H1 (cell line): ENCODE measurements around the gene RGS13. TPM values are rescaled to one million over a fixed set of nuclear protein-coding genes. Genes with fewer than 3 reads are reported as not detected.

Experiments used
- CTCF ChIA-PET: fragments of 300-600 bp; sonication (Branson Sonifier 250); formaldehyde crosslinking; loops from one replicate; lab custom pipeline; 2021; ENCODE audit not compliant: partially characterized antibody; lab: Charles Lee
- POLR2A ChIA-PET: fragments of 300-600 bp; sonication (Branson Sonifier 250); formaldehyde crosslinking; loops from one replicate; lab custom pipeline; 2021; ENCODE audit warnings: inconsistent platforms; ENCODE audit not compliant: partially characterized antibody; lab: Charles Lee
- DNase-seq, 2 experiments: peaks; one replicate each; pipeline versions ENCODE4 v3.0.0 to v3.0.0-alpha.2; 2010 to 2022; ENCODE audit warnings: low spot score in 2 of 2, low read depth in 1 of 2, mixed read lengths in 1 of 2
- FAIRE-seq: peaks from 2 replicates; lab custom pipeline; 2011; peaks lifted over from hg19 to GRCh38; lab: Jason Lieb, UNC
- H2AFZ ChIP-seq: 2 replicates; pipeline ENCODE4 v1.8.1; 2012; ENCODE audit warnings: low read length, inconsistent platforms
- H2AK5ac ChIP-seq: 2 replicates; pipeline ENCODE4 v1.6.1; 2013; ENCODE audit warnings: low read depth, low read length
- H2BK120ac ChIP-seq: replicated peaks from 2 replicates; pipeline ENCODE3; 2013; ENCODE audit warnings: low read depth, low read length, inconsistent platforms
- H2BK12ac ChIP-seq: 2 replicates; pipeline ENCODE4 v1.6.1; 2013; ENCODE audit warnings: low read depth, low read length
- H2BK15ac ChIP-seq: 2 replicates; pipeline ENCODE4 v1.6.1; 2013; ENCODE audit warnings: low read length
- H2BK20ac ChIP-seq: 2 replicates; pipeline ENCODE4 v1.6.1; 2013; ENCODE audit warnings: low read length
- H2BK5ac ChIP-seq: 2 replicates; pipeline ENCODE4 v1.6.1; 2013; ENCODE audit warnings: low read depth, low read length
- H3K14ac ChIP-seq: 2 replicates; pipeline ENCODE4 v1.6.1; 2013; ENCODE audit warnings: inconsistent platforms; ENCODE audit not compliant: insufficient read length
- H3K18ac ChIP-seq: 2 replicates; pipeline ENCODE4 v1.6.1; 2013; ENCODE audit warnings: low read length; ENCODE audit errors: extremely low read depth
- H3K23ac ChIP-seq: 2 replicates; pipeline ENCODE4 v1.6.1; 2013; ENCODE audit warnings: inconsistent platforms; ENCODE audit not compliant: insufficient read length
- H3K23me2 ChIP-seq: 2 replicates; pipeline ENCODE4 v1.6.1; 2013; ENCODE audit warnings: low read depth, low read length
- H3K27ac ChIP-seq: 2 replicates; pipeline ENCODE4 v1.6.1; 2011; ENCODE audit warnings: low read depth, low read length, inconsistent platforms
- H3K27me3 ChIP-seq, 4 experiments: replicated peaks in 1 of 4; 1 replicate in 1 of 4; 2 replicates in 3 of 4; pipeline versions ENCODE4 v1.6.1 to v1.8.1; 2011 to 2013; ENCODE audit warnings: low read length in 3 of 4, mild to moderate bottlenecking in 3 of 4, inconsistent platforms in 2 of 4, mixed read lengths in 2 of 4, moderate library complexity in 1 of 4; ENCODE audit not compliant: control insufficient read depth in 3 of 4, insufficient read depth in 3 of 4; ENCODE audit errors: extremely low read depth in 1 of 4
- H3K36me3 ChIP-seq, 4 experiments: 2 replicates each; pipeline versions ENCODE4 v1.6.1 to v1.8.1; 2011 to 2013; ENCODE audit warnings: mild to moderate bottlenecking in 4 of 4, low read length in 3 of 4, moderate library complexity in 2 of 4, control low read depth in 1 of 4, inconsistent platforms in 1 of 4; ENCODE audit not compliant: insufficient read depth in 4 of 4, control insufficient read depth in 2 of 4
- H3K4ac ChIP-seq: replicated peaks from 2 replicates; pipeline ENCODE3; 2013; ENCODE audit warnings: low read length, low read depth, mixed read lengths, inconsistent platforms; ENCODE audit not compliant: insufficient read length
- H3K4me1 ChIP-seq, 4 experiments: replicated peaks in 1 of 4; 1 replicate in 1 of 4; 2 replicates in 3 of 4; pipeline versions ENCODE4 v1.6.1 to v1.8.1; 2011 to 2013; ENCODE audit warnings: low read length in 3 of 4, inconsistent platforms in 2 of 4, mixed read lengths in 1 of 4; ENCODE audit not compliant: insufficient read depth in 4 of 4, control insufficient read depth in 3 of 4
- H3K4me2 ChIP-seq, 2 experiments: 2 replicates each; pipeline versions ENCODE4 v1.6.1 to v1.8.1; 2011 to 2013; ENCODE audit warnings: low read depth in 2 of 2, low read length in 2 of 2, control low read depth in 1 of 2, inconsistent platforms in 1 of 2, mild to moderate bottlenecking in 1 of 2; ENCODE audit not compliant: insufficient read depth in 1 of 2
- H3K4me3 ChIP-seq, 4 experiments: fragments of 200-600, 300-600 bp in 1 of 4; sonication (generic), shearing (Covaris generic), sonication (Bioruptor Twin) in 1 of 4; 2 replicates each; pipeline versions ENCODE4 v1.5.1 to v1.8.1; 2011 to 2016; ENCODE audit warnings: low read length in 4 of 4, low read depth in 3 of 4, control low read depth in 2 of 4, inconsistent platforms in 2 of 4, mild to moderate bottlenecking in 2 of 4, mixed read lengths in 1 of 4, moderate library complexity in 1 of 4; ENCODE audit not compliant: insufficient read depth in 2 of 4; ENCODE audit errors: extremely low read depth in 1 of 4
- H3K56ac ChIP-seq: replicated peaks from 2 replicates; pipeline ENCODE3; 2013; ENCODE audit warnings: low read depth, mild to moderate bottlenecking, mixed read lengths, low read length, inconsistent platforms; ENCODE audit not compliant: insufficient read length
- H3K79me1 ChIP-seq: 2 replicates; pipeline ENCODE4 v1.6.1; 2013; ENCODE audit warnings: low read depth, low read length, control low read depth
- H3K79me2 ChIP-seq, 2 experiments: 2 replicates each; pipeline versions ENCODE4 v1.6.1 to v1.8.1; 2012 to 2013; ENCODE audit warnings: low read length in 2 of 2, mild to moderate bottlenecking in 2 of 2, inconsistent platforms in 1 of 2; ENCODE audit not compliant: insufficient read depth in 2 of 2, control insufficient read depth in 1 of 2
- H3K9ac ChIP-seq, 4 experiments: replicated peaks in 1 of 4; 1 replicate in 1 of 4; 2 replicates in 3 of 4; pipeline versions ENCODE4 v1.6.1 to v1.8.1; 2011 to 2013; ENCODE audit warnings: low read depth in 3 of 4, low read length in 3 of 4, control low read depth in 2 of 4, mild to moderate bottlenecking in 2 of 4, moderate library complexity in 2 of 4, inconsistent platforms in 1 of 4; ENCODE audit errors: extremely low read depth in 1 of 4
- H3K9me3 ChIP-seq, 2 experiments: 2 replicates each; pipeline versions ENCODE4 v1.6.1 to v1.8.1; 2012 to 2013; ENCODE audit warnings: mild to moderate bottlenecking in 2 of 2, moderate library complexity in 2 of 2, control low read depth in 1 of 2, inconsistent platforms in 1 of 2, low read depth in 1 of 2, low read length in 1 of 2, mixed read lengths in 1 of 2; ENCODE audit not compliant: insufficient read depth in 2 of 2
- H4K20me1 ChIP-seq, 2 experiments: replicated peaks in 1 of 2; 2 replicates each; pipeline versions ENCODE3 to v1.8.1; 2011 to 2013; ENCODE audit warnings: inconsistent platforms in 2 of 2, low read length in 2 of 2, mild to moderate bottlenecking in 1 of 2; ENCODE audit not compliant: insufficient read depth in 2 of 2, control insufficient read depth in 1 of 2
- H4K5ac ChIP-seq: 2 replicates; pipeline ENCODE4 v1.6.1; 2013; ENCODE audit warnings: low read length, low read depth, mixed read lengths, inconsistent platforms; ENCODE audit not compliant: insufficient read length
- H4K8ac ChIP-seq: 2 replicates; pipeline ENCODE4 v1.8.0; 2013; ENCODE audit warnings: mild to moderate bottlenecking, moderate library complexity, low read length, inconsistent platforms; ENCODE audit not compliant: insufficient read depth; ENCODE audit errors: extremely low read depth
- H4K91ac ChIP-seq: replicated peaks from 2 replicates; pipeline ENCODE3; 2013; ENCODE audit warnings: low read length, mixed read lengths, inconsistent platforms; ENCODE audit not compliant: insufficient read length
- TAF7 ChIP-seq: optimal IDR thresholded peaks from 2 replicates; pipeline ENCODE3; 2011; ENCODE audit warnings: low read depth, mild to moderate bottlenecking, inconsistent platforms, low read length, moderate library complexity, borderline replicate concordance
- polyA plus RNA-seq, 7 experiments: library from polyadenylated mRNA; depleted of rRNA in 3 of 7; stranded (reverse) in 5 of 7; unstranded in 2 of 7; fragments of >200 nt in 5 of 7; fragments of 200-250 nt in 2 of 7; gene quantifications; 1 replicate in 5 of 7; 2 replicates in 1 of 7; 4 replicates in 1 of 7; pipeline versions ENCODE4 v1.2.1 to v1.2.3, GENCODE V29; 2011 to 2013; ENCODE audit warnings: missing spikeins in 2 of 7, mixed read lengths in 2 of 7
- total RNA-seq: library from RNA; stranded (reverse); fragmentation: NEBNext Ultra II Directional; extraction: Animal tissue kit (Norgen Biotek cat#: 25700); gene quantifications from 2 replicates; pipeline ENCODE4 v1.2.1, GENCODE V29; 2021

RGS13 gene
- total and polyA plus RNA-seq, 2 of the 8 experiments (the other 6 are each of a cell fraction or from before 2014, with no cell fraction given) = not detected

- H3K4ac ChIP-seq = no peak overlapping the region
- no peaks in the 10 kb centered on the region for H3K79me2 ChIP-seq
- ChIA-PET POLR2A (no interaction called here), CTCF (interaction anchor here (1.3 kb wide), 1 partner anchor 154 kb away, joined by 3 read pairs; no protein-coding TSS in a partner anchor)
- no peaks in the 10 kb centered on the region for H3K36me3 ChIP-seq
- H3K23me2 ChIP-seq = no peaks in the 10 kb centered on the region
- no peak overlapping the region for H2BK120ac ChIP-seq
- no peak overlapping the region for H3K4me2 ChIP-seq
- no peak overlapping the region for H4K8ac ChIP-seq
- H3K4me3 ChIP-seq = no peak overlapping the region
- no peak overlapping the region for H3K18ac ChIP-seq
- H3K79me1 ChIP-seq = no peaks in the 10 kb centered on the region
- H3K27ac ChIP-seq = no peak overlapping the region
- no peak overlapping the region for H2BK20ac ChIP-seq
- H3K9ac ChIP-seq = no peak overlapping the region
- H4K20me1 ChIP-seq = no peaks in the 10 kb centered on the region
- H2BK12ac ChIP-seq = no peak overlapping the region
- DNase-seq (no peak), FAIRE-seq (no peak)
- no peak overlapping the region for H3K56ac ChIP-seq
- H3K27me3 ChIP-seq = no peaks in the 10 kb centered on the region
- no peak overlapping the region for H4K91ac ChIP-seq
- no peaks in the 10 kb centered on the region for H3K4me1 ChIP-seq
- no peak overlapping the region for H2BK15ac ChIP-seq
- no peak overlapping the region for H4K5ac ChIP-seq
- H3K23ac ChIP-seq = no peak overlapping the region
- no peaks in the 10 kb centered on the region for H3K9me3 ChIP-seq
- no peak overlapping the region for H2AK5ac ChIP-seq
- no peak overlapping the region for H2AFZ ChIP-seq
- H2BK5ac ChIP-seq = no peak overlapping the region
- no peak overlapping the region for H3K14ac ChIP-seq
- no peak for TF ChIP-seq TAF7
Observed at GRCh38 chr1:192631749-192632148, 4.2 kb upstream of the RGS13 start.
